Measurements from ENCODE around the gene MIAT. TPM values are rescaled to one million over a fixed set of nuclear protein-coding genes. Genes with fewer than 3 reads are reported as not detected.

Gene MIAT
- total and polyA plus RNA-seq, 2 donors (not counting 3 experiments of a cell fraction or from before 2014, with no cell fraction given), result 0.03 to 0.80 TPM

- Histone ChIP-seq H3K27ac (ENCODE audit: insufficient read depth, low read depth, low read length) (no peak overlapping the region), H3K4me3 (replicated peaks in 1 of 3; ENCODE audit: insufficient read depth in 1 of 3, low read depth in 1 of 3, low read length in 3 of 3) (no peak overlapping the region), H3K79me2 (ENCODE audit: control insufficient read depth, insufficient read depth, low read length) (peaks cover 17% of the 10 kb centered on the region), H4K20me1 (replicated peaks; ENCODE audit: control insufficient read depth, extremely low read depth, insufficient read depth, low read length) (no peaks in the 10 kb centered on the region), H3K4me2 (ENCODE audit: insufficient read depth, low read length) (peak overlapping the region; percentile 85), H3K9ac (replicated peaks; ENCODE audit: extremely low read depth, insufficient read depth, low read length) (no peak overlapping the region), H3K27me3 (ENCODE audit: control insufficient read depth in 2 of 2, insufficient read depth in 2 of 2, low read length in 2 of 2) (no peaks in the 10 kb centered on the region), H3K36me3 (ENCODE audit: control insufficient read depth in 2 of 2, extremely low read depth in 1 of 2, insufficient read depth in 2 of 2, low read length in 2 of 2) (no peaks in the 10 kb centered on the region), H3K4me1 (ENCODE audit: control insufficient read depth, extremely low read depth, insufficient read depth, low read length) (peaks cover 23% of the 10 kb centered on the region), H3K9me1 (replicated peaks; ENCODE audit: control insufficient read depth, extremely low read depth, insufficient read depth, low read length) (no peaks in the 10 kb centered on the region), H2AFZ (ENCODE audit: low read depth, low read length) (no peak overlapping the region), H3K9me3 (replicated peaks; ENCODE audit: control insufficient read depth, insufficient read depth, low read length) (no peaks in the 10 kb centered on the region)
- ChIA-PET CTCF (interaction anchor here (0.7 to 1.4 kb wide), 3 partner anchors 9 to 80 kb away, joined by 3 to 8 read pairs (median 3); no protein-coding TSS in a partner anchor), POLR2A (no interaction called here)
- DNase-seq (ENCODE audit: low read depth, low spot score) (no peak), FAIRE-seq (no peak)
- intact Hi-C loops (cut with micrococcal nuclease) (loop anchor here (5.0 to 10.0 kb wide), 5 partner anchors 58 to 750 kb away; no protein-coding TSS in a partner anchor), dilution Hi-C loops (cut with MboI; ENCODE audit: extremely low pct_ligation_motif_present, low sequenced_read_pairs) (no loop called here)
- no peak for TF ChIP-seq POLR2AphosphoS5 (IDR thresholded peaks at IDR 0.05; ENCODE audit: insufficient read depth, low read depth, low read length)
- TF ChIP-seq JUN (IDR thresholded peaks at IDR 0.05; ENCODE audit: borderline replicate concordance, insufficient read depth, insufficient read length, low read depth), result no peak
- no peak for TF ChIP-seq MYC (IDR thresholded peaks at IDR 0.05; ENCODE audit: low read depth, low read length)
- no peak for TF ChIP-seq EZH2 (IDR thresholded peaks at IDR 0.05; ENCODE audit: borderline replicate concordance, low read depth, low read length, severe bottlenecking)
- TF ChIP-seq CTCF (IDR thresholded peaks at IDR 0.05; ENCODE audit: extremely low read depth in 1 of 2, insufficient read depth in 1 of 2, low read depth in 1 of 2, low read length in 2 of 2), result no peak
- no peak for TF ChIP-seq FOS (IDR thresholded peaks at IDR 0.05; ENCODE audit: borderline replicate concordance, insufficient read depth, low read length)
- TF ChIP-seq MAX (IDR thresholded peaks at IDR 0.05; ENCODE audit: insufficient read depth, insufficient read length), result no peak
- no TSS peak for BruUV-seq (replicated peaks)
Observed at GRCh38 chr22:26674211-26675190, 17.1 kb downstream of the MIAT start.
